ENCODE measurements around the gene CHMP1B.

DNA sequence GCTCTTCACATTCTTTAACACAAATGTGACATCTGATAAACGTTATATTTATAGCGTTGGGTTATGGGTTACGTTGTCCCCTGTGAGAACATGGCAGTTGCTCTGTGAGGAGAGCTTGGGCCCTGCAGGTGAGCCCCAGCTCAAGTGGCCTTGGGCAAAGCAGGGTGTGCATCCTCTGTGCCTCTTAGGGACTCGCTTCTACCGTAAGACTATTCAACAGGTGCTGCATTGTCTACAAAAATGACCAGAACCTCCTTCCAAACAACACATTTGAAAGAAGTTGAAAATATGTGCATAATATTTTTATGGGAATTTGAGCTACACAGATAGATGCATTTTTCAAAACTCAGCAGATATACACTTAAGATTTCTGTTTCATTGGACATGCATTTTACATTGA, 16.4 kb upstream of the CHMP1B start:
- TF ChIP-seq, protein P1, sequence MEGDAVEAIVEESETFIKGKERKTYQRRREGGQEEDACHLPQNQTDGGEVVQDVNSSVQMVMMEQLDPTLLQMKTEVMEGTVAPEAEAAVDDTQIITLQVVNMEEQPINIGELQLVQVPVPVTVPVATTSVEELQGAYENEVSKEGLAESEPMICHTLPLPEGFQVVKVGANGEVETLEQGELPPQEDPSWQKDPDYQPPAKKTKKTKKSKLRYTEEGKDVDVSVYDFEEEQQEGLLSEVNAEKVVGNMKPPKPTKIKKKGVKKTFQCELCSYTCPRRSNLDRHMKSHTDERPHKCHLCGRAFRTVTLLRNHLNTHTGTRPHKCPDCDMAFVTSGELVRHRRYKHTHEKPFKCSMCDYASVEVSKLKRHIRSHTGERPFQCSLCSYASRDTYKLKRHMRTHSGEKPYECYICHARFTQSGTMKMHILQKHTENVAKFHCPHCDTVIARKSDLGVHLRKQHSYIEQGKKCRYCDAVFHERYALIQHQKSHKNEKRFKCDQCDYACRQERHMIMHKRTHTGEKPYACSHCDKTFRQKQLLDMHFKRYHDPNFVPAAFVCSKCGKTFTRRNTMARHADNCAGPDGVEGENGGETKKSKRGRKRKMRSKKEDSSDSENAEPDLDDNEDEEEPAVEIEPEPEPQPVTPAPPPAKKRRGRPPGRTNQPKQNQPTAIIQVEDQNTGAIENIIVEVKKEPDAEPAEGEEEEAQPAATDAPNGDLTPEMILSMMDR (conservative IDR thresholded peaks at IDR 0.05 in 1 of 2, IDR thresholded peaks at IDR 0.05 in 1 of 2; ENCODE audit: low read depth in 1 of 2, low read length in 2 of 2), result no peak
- TF ChIP-seq EZH2 (IDR thresholded peaks at IDR 0.05; ENCODE audit: low read length, missing control alignments), result no peak
